HG02973 (cell line): Measurements from ENCODE around the gene UBD.

Source experiments
- ATAC-seq: cut with Tn5 transposase; IDR thresholded peaks from one replicate; pipeline ENCODE4 v1.9.1; 2021; ENCODE audit warnings: moderate library complexity; ENCODE audit not compliant: unreplicated experiment

Gene UBD

DNA sequence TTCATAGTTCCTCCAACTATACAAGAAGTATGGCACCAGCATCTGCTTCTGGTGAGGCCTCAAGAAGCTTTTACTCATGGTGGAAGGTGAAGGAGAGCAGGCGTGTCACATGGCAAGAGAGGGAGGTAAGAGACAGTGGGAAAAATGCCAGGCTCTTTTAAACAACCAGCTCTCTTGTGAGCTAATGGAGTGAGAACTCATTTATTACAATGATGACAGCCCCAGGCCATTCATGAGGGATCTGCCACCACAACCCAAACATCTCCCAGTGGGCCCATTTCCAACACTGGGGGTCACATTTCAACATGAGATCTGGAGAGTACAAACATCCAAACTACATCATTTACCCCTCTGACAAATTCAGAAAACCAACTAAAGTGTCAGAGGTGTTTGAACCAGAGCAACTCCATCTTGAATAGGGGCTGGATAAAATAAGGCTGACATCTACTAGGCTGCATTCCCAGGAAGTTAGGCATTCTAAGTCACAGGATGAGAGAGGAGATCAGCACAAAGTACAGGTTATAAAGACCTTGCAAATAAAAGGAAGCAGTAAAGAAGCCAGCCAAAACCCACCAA, 2.2 kb upstream of the UBD start:
- ATAC-seq, result no peak

- no peak for ATAC-seq
Measured at GRCh38 chr6:29561091-29561490, 1.6 kb upstream of the UBD start.

- ATAC-seq, result no peak
Measured at GRCh38 chr6:29558439-29559079, 973 bp downstream of the UBD start.

- no peak for ATAC-seq
Measured at GRCh38 chr6:29557320-29557719, 2.2 kb downstream of the UBD start.

DNA sequence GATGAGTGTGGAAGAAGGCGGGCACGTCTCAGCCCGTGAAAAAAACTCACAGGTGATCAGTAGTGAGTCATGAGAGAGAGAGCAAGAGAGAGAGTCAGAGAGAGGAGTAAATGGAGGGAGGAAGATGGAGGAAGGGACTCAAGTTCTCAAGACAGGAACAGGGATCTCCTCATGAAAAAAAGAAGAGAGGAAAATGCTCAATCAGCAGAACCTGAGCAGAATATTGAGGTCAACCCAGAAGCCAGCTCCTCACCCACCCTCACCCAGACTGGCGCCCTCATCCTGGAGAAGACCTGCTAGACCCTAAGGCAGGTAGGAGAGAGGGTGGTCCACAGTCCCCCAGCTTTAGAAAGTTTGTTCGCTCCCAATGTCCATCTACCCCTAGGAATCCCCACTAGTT, 4.8 kb downstream of the UBD start:
- no peak for ATAC-seq

DNA sequence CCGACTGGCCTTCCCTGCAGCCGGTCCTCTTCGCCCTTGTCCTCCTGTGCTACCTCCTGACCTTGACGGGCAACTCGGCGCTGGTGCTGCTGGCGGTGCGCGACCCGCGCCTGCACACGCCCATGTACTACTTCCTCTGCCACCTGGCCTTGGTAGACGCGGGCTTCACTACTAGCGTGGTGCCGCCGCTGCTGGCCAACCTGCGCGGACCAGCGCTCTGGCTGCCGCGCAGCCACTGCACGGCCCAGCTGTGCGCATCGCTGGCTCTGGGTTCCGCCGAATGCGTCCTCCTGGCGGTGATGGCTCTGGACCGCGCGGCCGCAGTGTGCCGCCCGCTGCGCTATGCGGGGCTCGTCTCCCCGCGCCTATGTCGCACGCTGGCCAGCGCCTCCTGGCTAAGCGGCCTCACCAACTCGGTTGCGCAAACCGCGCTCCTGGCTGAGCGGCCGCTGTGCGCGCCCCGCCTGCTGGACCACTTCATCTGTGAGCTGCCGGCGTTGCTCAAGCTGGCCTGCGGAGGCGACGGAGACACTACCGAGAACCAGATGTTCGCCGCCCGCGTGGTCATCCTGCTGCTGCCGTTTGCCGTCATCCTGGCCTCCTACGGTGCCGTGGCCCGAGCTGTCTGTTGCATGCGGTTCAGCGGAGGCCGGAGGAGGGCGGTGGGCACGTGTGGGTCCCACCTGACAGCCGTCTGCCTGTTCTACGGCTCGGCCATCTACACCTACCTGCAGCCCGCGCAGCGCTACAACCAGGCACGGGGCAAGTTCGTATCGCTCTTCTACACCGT, 6.1 kb downstream of the UBD start:
- ATAC-seq, result no peak

- ATAC-seq, result peak; percentile 79
Measured at GRCh38 chr6:29552512-29553051, 7.0 kb downstream of the UBD start.

- no peak for ATAC-seq
Measured at GRCh38 chr6:29547573-29547972, 12.0 kb downstream of the UBD start.

- no peak for ATAC-seq
Measured at GRCh38 chr6:29537714-29538403, 21.7 kb downstream of the UBD start.

DNA sequence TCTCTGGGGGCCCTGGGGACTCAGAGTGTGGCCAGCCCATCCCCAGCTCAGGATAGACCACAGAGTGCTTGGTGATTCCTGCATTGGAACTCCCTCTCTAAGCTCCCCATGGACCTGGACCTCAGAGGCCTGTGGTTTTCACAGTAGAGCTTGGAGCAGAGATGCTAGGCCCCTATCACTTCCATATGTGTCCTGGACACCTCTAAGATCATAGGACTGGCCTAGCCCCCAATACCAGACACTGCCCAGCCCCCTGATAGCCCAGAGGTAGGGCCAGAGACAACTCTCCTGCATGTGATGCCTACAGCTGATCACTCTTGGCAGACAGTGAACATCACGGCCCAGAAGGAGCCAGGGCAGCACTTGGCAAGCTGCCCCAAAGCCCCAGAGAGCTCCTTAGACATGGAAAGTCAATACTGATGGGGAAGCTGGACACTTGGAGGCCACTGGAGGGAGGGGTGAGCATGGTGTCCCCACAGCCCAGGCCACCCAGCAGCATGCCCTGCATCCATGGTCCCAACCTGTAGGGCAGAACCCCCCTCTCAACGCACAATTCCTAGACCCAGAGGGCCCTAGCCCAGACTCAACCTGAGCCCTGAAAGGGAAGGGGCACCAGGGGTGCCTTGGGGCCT, 27.1 kb downstream of the UBD start:
- ATAC-seq, result no peak

DNA sequence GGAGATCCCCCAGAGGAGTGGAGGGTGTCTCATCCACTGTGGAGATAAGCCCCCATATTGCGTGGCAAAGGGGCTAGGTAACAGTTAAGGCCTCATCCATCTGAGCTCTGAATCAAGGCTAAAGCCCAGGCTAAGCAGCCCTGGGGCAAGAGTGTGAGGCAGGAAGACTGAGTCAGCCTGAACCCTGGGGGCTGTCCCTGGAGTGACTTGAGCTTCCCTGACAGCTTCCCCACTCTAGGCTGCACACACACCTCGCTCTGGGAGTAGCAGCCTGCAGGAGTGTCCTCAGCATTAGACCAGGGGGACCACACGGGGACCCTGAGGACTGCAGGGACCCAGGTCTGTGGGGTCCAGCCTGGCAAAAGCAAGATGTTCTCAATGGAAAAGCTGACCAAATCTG, 27.9 kb downstream of the UBD start:
- ATAC-seq, result no peak

DNA sequence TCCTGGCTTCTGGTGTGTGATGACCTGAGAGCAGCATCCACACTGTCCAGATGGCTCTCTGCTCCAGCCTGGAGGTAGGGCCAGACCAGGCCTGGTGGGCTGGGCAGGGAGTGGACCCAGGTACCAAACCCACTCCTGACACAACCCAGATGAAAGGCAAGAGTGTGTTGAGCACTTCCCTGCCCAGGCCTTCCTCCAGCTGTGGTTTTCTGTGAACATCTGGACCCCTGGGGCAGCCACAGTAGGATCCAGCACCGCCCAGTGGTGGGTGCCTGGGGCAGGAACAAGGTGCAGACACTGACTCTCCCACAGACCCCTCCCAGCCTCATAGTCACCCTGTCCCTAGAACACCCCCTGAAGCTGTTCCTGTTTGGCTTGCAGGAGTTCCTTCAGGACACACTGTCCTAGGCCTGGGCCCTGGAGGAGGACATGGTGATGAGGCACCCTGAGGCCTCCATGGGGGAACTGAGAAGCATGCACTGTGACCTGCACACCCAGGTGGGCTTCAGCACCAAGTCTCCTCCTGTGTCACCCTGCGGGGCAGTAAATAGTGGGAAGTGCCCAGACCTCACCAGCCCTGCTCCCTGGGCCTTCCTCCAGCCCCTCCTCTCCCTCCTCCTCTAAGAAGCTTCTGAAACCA, 28.7 kb downstream of the UBD start:
- no peak for ATAC-seq

- no peak for ATAC-seq
Measured at GRCh38 chr6:29529956-29530355, 29.6 kb downstream of the UBD start.

- ATAC-seq, result no peak
Measured at GRCh38 chr6:29528988-29529560, 30.5 kb downstream of the UBD start.

DNA sequence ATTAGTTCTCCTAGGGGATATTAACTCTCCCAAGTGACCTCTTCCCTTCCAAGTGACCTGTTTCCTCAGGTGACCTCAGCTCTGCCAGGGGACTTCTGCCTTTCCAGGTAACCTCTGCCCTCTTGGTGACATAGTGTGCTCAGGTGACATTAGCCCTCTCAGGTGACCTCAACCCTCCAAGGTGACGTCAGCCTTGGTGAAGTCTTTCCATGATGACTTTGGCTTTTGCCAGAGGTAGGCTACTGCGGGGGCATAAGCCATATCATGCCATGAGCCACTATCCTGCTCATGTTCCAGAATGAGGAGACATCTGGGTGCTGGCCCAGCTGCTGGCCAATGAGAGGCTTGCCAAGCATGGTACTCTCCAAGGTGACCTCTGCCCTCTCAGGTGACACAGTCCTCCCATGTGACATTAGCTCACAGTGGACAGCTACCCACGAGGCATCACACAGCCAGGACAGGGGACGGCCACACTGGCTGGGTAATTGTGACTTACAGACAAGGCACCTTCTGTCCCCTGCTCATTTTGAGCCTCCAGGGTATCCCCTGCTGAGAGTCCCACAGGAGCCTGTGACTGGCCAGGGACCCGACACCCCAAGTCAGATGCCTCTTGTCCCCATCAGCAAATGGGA, 31.1 kb downstream of the UBD start:
- ATAC-seq, result no peak

DNA sequence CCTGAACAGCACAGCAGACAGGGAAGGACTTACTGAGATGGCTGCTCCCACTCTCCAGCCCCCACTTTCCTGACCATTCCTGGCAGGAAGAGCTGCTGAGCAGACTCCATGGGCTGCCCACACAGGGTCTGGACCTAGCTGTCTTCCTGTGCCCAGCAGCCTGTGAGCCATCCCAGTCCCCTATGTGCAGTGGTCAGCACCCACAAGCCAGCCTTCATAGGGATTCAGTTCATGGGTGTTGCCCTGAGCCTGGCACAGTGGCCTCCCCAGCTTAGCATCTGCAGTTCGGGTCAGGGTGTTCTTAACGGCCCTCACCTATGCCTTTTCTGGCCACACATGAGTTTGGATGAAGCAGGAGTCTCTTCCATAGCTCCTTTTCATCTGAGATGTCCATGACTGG, 32.0 kb downstream of the UBD start:
- ATAC-seq, result no peak

DNA sequence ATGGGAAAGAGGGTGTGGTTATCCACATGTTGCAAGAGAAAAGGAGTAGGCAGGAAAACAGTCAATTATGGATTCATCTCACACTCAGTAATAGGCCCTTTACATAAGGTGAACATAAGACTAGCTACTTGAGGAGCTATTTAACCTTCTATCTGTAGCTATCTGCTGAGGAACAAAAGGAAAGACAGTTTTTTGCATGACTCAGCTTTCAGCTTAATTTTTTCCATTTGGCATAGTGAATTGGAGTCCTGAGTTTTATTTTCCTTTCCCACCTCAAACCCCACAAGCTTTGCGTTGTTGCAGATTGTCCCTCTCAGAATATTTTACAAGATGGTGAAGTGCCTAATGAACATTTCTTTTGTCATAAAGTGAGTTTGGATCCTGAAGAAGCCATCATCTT, 32.4 kb downstream of the UBD start:
- ATAC-seq, result no peak

GRCh38 chr6:29525311-29525639, 34.3 kb downstream of the UBD start:
- no peak for ATAC-seq

- ATAC-seq, result no peak
Measured at GRCh38 chr6:29524444-29525310, 34.9 kb downstream of the UBD start.
